ENCODE data around the gene MARCHF9.
"Not testable (repeated sequence)": the region's sequence is repeated elsewhere in the genome, so short reads cannot be mapped to it uniquely, and the experiment has no call there.

MARCHF9 gene

GRCh38 chr12:57771236-57771872, 16.5 kb downstream of the MARCHF9 start:
- peaks cover 22 to 44% of the 10 kb centered on the region in 2 donors for H3K4me1 Mint-ChIP-seq
- peak overlapping the region; percentile 97 to 99 for H3K4me3 Mint-ChIP-seq
- H3K27me3 Mint-ChIP-seq = peaks cover 8 to 13% of the 10 kb centered on the region in 2 donors
- ATAC-seq (replicated peaks) (peak; percentile 79 to 80), DNase-seq (peak; percentile 83)
- peak overlapping the region; percentile 99 for H3K27ac Mint-ChIP-seq
- H3K36me3 Mint-ChIP-seq = peaks cover 37 to 55% of the 10 kb centered on the region in 2 donors
- H3K9me3 Mint-ChIP-seq = no peaks in the 10 kb centered on the region

DNA sequence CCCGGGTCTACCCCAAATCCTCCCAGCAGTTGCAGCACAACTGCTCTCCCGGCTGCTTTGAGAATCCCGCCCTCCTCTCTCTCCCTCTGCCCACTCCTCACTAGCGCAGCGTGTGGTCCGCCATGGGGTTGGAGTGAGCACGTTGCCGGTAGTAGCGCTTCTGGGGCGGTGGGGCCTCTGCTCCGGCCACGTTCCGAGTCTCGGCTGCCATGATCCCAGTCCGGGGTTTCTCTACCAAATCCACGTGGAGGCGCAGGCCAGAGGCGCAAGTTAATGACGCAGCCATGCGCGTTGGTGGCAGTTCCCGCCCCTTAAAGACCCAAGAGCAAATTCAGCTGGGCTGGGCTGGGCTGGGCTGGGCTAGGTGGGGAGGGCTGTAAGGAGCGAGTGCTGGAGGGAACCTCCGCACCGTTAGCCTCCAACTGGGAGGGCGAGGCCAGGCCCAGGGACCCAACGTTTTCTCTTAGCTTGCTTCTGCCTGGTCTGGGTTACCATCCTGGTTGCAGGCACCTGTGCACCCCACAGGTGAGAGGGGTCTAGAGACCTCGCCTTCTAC, 17.0 kb downstream of the MARCHF9 start, which contains the start of gene METTL1:
METTL1 (minus strand) TSS at position 233 of the 556 bp plus-strand sequence; CDS start at position 211, 22 bp downstream.
- peaks cover 37 to 55% of the 10 kb centered on the region in 2 donors for H3K36me3 Mint-ChIP-seq
- ATAC-seq (replicated peaks) = peak; percentile 91 to 93

GRCh38 chr12:57772429-57773322, 17.8 kb downstream of the MARCHF9 start, which contains the start of gene EEF1AKMT3:
TSS of gene EEF1AKMT3 (plus strand) at chr12:57772614. CDS start at chr12:57772725, 111 bp downstream.
- H3K9me3 Mint-ChIP-seq = no peaks in the 10 kb centered on the region
- peak within 1 kb of the TSS; percentile 97 to 99 for H3K4me3 Mint-ChIP-seq
- peaks cover under 1 to 4% of the 10 kb centered on the region in 2 donors for H3K27me3 Mint-ChIP-seq
- H3K27ac Mint-ChIP-seq = peak within 1 kb of the TSS; percentile 99
- DNase-seq = no peak
- H3K36me3 Mint-ChIP-seq = peaks cover 34 to 51% of the 10 kb centered on the region in 2 donors
- H3K4me1 Mint-ChIP-seq = peaks cover 17 to 31% of the 10 kb centered on the region in 2 donors
- ATAC-seq (replicated peaks) = peak; percentile 14 to 20

More for the DNA sequence above, 17.0 kb downstream of the MARCHF9 start, which contains the start of gene METTL1:
- H3K4me1 Mint-ChIP-seq = peaks cover 17 to 38% of the 10 kb centered on the region in 2 donors
- peak; percentile 93 for DNase-seq
- H3K9me3 Mint-ChIP-seq = no peaks in the 10 kb centered on the region
- H3K27ac Mint-ChIP-seq = peak within 1 kb of the TSS; percentile 99
- H3K4me3 Mint-ChIP-seq = peak within 1 kb of the TSS; percentile 97 to 99
- H3K27me3 Mint-ChIP-seq = peaks cover 4 to 7% of the 10 kb centered on the region in 2 donors

GRCh38 chr12:57774634-57775033, 19.7 kb downstream of the MARCHF9 start:
- H3K4me3 Mint-ChIP-seq; H3K27me3 Mint-ChIP-seq; H3K27ac Mint-ChIP-seq; DNase-seq; ATAC-seq (replicated peaks); H3K9me3 Mint-ChIP-seq: not testable (repeated sequence)
- Mint-ChIP-seq H3K4me1 (peaks cover 16 to 30% of the 10 kb centered on the region in 2 donors), H3K36me3 (peaks cover 16 to 38% of the 10 kb centered on the region in 2 donors)

- Mint-ChIP-seq H3K4me1 (peaks cover 16 to 26% of the 10 kb centered on the region in 2 donors), H3K4me3 (no peak overlapping the region), H3K27ac (no peak overlapping the region), H3K36me3 (peaks cover 12 to 36% of the 10 kb centered on the region in 2 donors), H3K27me3 (peaks cover 0 to 4% of the 10 kb centered on the region in 2 donors), H3K9me3 (no peaks in the 10 kb centered on the region)
- DNase-seq (no peak), ATAC-seq (replicated peaks) (no peak)
Measured at GRCh38 chr12:57775044-57775443, 20.1 kb downstream of the MARCHF9 start.

DNA sequence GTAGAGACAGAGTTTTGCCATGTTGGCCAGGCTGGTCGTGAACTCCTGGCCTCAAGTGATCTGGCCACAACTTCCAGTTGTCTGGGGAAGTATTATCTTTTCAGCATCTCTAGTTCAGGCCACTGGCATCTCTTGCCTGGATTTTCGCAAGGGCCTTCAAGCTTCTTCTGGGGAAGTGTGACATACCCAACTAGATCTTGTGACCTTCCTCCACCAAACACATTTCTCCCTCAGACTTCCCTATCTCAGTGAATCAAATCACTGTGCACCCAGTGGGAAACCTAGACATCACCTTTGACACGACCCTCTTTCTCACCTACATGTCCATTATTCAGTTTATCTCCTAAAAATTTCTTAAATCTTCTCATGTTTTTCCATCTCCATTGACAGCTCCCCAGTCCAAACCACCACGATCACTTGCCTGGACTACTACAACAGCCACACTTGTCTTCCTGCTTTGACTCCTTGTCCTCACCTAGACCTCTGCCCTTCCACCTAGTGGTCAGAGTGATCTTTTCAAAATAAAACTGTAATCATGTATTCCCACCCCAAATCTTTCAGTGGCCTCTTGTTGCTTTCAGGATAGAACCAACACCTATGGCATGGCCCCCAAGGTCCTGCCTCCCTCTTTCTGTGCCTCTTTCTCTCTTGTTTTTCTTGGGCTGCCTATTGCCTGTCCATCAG, 20.8 kb downstream of the MARCHF9 start:
- H3K9me3 Mint-ChIP-seq = no peaks in the 10 kb centered on the region

DNA sequence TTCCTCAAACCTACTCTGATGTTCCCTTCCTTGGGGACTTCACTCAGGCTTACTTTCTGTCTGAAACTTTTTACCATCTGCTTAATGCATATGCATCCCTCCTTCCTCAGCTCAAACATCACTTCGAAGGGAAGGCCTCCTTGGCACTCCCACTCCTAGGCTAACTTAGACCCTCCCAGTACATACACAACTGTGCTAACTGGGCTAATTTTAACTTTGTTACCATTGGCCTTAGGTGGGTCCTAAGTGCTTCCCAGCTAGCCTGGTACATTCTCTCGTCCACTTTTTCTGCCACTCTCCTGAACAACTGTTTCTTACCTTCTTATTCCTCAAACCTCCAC, 21.3 kb downstream of the MARCHF9 start:
- no peak for ATAC-seq (replicated peaks)
- peaks cover 0 to 4% of the 10 kb centered on the region in 2 donors for H3K27me3 Mint-ChIP-seq
- DNase-seq = no peak
- H3K36me3 Mint-ChIP-seq = peaks cover 7 to 25% of the 10 kb centered on the region in 2 donors
- H3K4me1 Mint-ChIP-seq = peaks cover 9 to 14% of the 10 kb centered on the region in 2 donors
- H3K27ac Mint-ChIP-seq = no peak overlapping the region
- no peak overlapping the region for H3K4me3 Mint-ChIP-seq
- H3K9me3 Mint-ChIP-seq = no peaks in the 10 kb centered on the region

More for the DNA sequence above, 20.8 kb downstream of the MARCHF9 start:
- H3K4me3 Mint-ChIP-seq = no peak overlapping the region
- ATAC-seq (replicated peaks) = no peak
- peaks cover 7 to 29% of the 10 kb centered on the region in 2 donors for H3K36me3 Mint-ChIP-seq
- no peak for DNase-seq
- peaks cover 0 to 4% of the 10 kb centered on the region in 2 donors for H3K27me3 Mint-ChIP-seq
- no peak overlapping the region for H3K27ac Mint-ChIP-seq
- peaks cover 12 to 19% of the 10 kb centered on the region in 2 donors for H3K4me1 Mint-ChIP-seq

DNA sequence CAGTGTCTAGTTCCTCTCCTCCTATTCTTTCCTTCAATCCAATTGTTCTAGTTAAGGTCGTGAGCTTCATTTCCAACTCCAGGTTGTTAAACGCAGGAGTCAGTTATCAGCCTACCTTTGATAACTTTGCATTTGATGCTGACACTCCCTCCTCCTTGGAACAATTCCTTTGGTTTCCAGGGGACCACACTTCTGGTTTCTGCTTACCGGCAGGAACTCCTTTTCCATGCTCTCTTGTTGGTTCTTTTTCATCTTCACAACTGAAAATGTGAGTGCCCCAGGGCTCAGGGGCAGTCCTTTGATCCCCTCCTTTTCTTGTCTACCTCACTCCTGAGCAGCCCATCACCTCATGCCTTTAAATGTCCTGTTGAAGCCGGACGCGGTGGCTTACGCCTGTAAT, 22.5 kb downstream of the MARCHF9 start:
- Mint-ChIP-seq H3K27ac (no peak overlapping the region), H3K36me3 (peaks cover 7 to 20% of the 10 kb centered on the region in 2 donors), H3K27me3 (peaks cover 0 to 4% of the 10 kb centered on the region in 2 donors), H3K4me3 (no peak overlapping the region), H3K9me3 (no peaks in the 10 kb centered on the region), H3K4me1 (peaks cover 5 to 10% of the 10 kb centered on the region in 2 donors)
- no peak for ATAC-seq (replicated peaks)
- DNase-seq = no peak

- H3K9me3 Mint-ChIP-seq = no peaks in the 10 kb centered on the region
- DNase-seq (no peak), ATAC-seq (replicated peaks) (no peak)
- peaks cover 0 to 1% of the 10 kb centered on the region in 2 donors for H3K27me3 Mint-ChIP-seq
- H3K27ac Mint-ChIP-seq = no peak overlapping the region
- peaks cover 6 to 21% of the 10 kb centered on the region in 2 donors for H3K36me3 Mint-ChIP-seq
- H3K4me3 Mint-ChIP-seq = no peak overlapping the region
- H3K4me1 Mint-ChIP-seq = peaks cover 4 to 10% of the 10 kb centered on the region in 2 donors
Measured at GRCh38 chr12:57777911-57778310, 23.0 kb downstream of the MARCHF9 start.

- Mint-ChIP-seq H3K4me1 (peaks cover 8 to 15% of the 10 kb centered on the region in 2 donors), H3K4me3 (no peak overlapping the region), H3K27me3 (no peaks in the 10 kb centered on the region), H3K36me3 (peaks cover 10 to 25% of the 10 kb centered on the region in 2 donors), H3K27ac (no peak overlapping the region), H3K9me3 (no peaks in the 10 kb centered on the region)
- no peak for ATAC-seq (replicated peaks)
- no peak for DNase-seq
Measured at GRCh38 chr12:57779736-57780135, 24.8 kb downstream of the MARCHF9 start.

GRCh38 chr12:57780284-57780897, 25.5 kb downstream of the MARCHF9 start:
- H3K27ac Mint-ChIP-seq = no peak overlapping the region
- H3K27me3 Mint-ChIP-seq = no peaks in the 10 kb centered on the region
- no peak overlapping the region for H3K4me3 Mint-ChIP-seq
- no peaks in the 10 kb centered on the region for H3K9me3 Mint-ChIP-seq
- DNase-seq (no peak), ATAC-seq (replicated peaks) (no peak)
- H3K36me3 Mint-ChIP-seq = peaks cover 10 to 25% of the 10 kb centered on the region in 2 donors
- H3K4me1 Mint-ChIP-seq = peaks cover 8 to 15% of the 10 kb centered on the region in 2 donors

GRCh38 chr12:57781244-57781643, 26.3 kb downstream of the MARCHF9 start:
- no peak for DNase-seq
- H3K4me1 Mint-ChIP-seq = peaks cover 8 to 17% of the 10 kb centered on the region in 2 donors
- H3K4me3 Mint-ChIP-seq = no peak overlapping the region
- no peaks in the 10 kb centered on the region for H3K9me3 Mint-ChIP-seq
- no peaks in the 10 kb centered on the region for H3K27me3 Mint-ChIP-seq
- H3K27ac Mint-ChIP-seq = no peak overlapping the region
- ATAC-seq (replicated peaks) = no peak
- peaks cover 6 to 21% of the 10 kb centered on the region in 2 donors for H3K36me3 Mint-ChIP-seq

- DNase-seq = no peak
- Mint-ChIP-seq H3K9me3 (no peaks in the 10 kb centered on the region), H3K36me3 (peaks cover 10 to 25% of the 10 kb centered on the region in 2 donors), H3K4me1 (peaks cover 8 to 22% of the 10 kb centered on the region in 2 donors), H3K27ac (no peak overlapping the region), H3K4me3 (no peak overlapping the region), H3K27me3 (no peaks in the 10 kb centered on the region)
- no peak for ATAC-seq (replicated peaks)
Measured at GRCh38 chr12:57781801-57782200, 26.9 kb downstream of the MARCHF9 start.
